Mesothelial cell of epicardium (in vitro differentiated cells): ENCODE data around the gene DCP1A. TPM values are rescaled to one million over a fixed set of nuclear protein-coding genes. Genes with fewer than 3 reads are reported as not detected.
"Not testable (repeated sequence)": the region's sequence is repeated elsewhere in the genome, so short reads cannot be mapped to it uniquely, and the experiment has no call there.

ENCODE experiments used
- DNase-seq, 2 experiments: peaks; one replicate each; pipeline ENCODE4 v3.0.0; 2021; ENCODE audit warnings: low spot score in 2 of 2; ENCODE audit not compliant: unreplicated experiment in 2 of 2
- H3K27ac Mint-ChIP-seq: 2 replicates; pipeline ENCODE4 v1.8.0; 2021; ENCODE audit warnings: mixed read lengths
- H3K27me3 Mint-ChIP-seq: 2 replicates; pipeline ENCODE4 v1.8.0; 2021; ENCODE audit warnings: low read depth, mixed read lengths
- H3K36me3 Mint-ChIP-seq: 2 replicates; pipeline ENCODE4 v1.8.0; 2021; ENCODE audit warnings: mixed read lengths
- H3K4me1 Mint-ChIP-seq: 2 replicates; pipeline ENCODE4 v1.8.0; 2021; ENCODE audit warnings: mixed read lengths
- H3K4me3 Mint-ChIP-seq: 2 replicates; pipeline ENCODE4 v1.8.0; 2021; ENCODE audit warnings: mild to moderate bottlenecking, moderate library complexity, mixed read lengths
- H3K9me3 Mint-ChIP-seq: 2 replicates; pipeline ENCODE4 v1.8.0; 2021; ENCODE audit warnings: mixed read lengths
- CTCF ChIP-seq: fragments of 200-600 bp; sonication (generic); IDR thresholded peaks from one replicate; pipeline ENCODE4 v1.5.0; 2021; ENCODE audit warnings: antibody characterized with exemption; ENCODE audit not compliant: unreplicated experiment
- total RNA-seq: library from RNA; stranded (reverse); gene quantifications from 3 replicates; pipeline ENCODE4 v1.2.1, GENCODE V29; 2021

DCP1A gene
- total RNA-seq, 1 donor from 2014 or later: 38.8 TPM

GRCh38 chr3:53354945-53355498 is 7.7 kb upstream of the DCP1A start:
- no peaks in the 10 kb centered on the region for H3K9me3 Mint-ChIP-seq
- H3K4me1 Mint-ChIP-seq: peaks cover 10% of the 10 kb centered on the region
- H3K4me3 Mint-ChIP-seq: no peak overlapping the region
- no peaks in the 10 kb centered on the region for H3K27me3 Mint-ChIP-seq
- H3K36me3 Mint-ChIP-seq: no peaks in the 10 kb centered on the region
- no peak for TF ChIP-seq CTCF
- H3K27ac Mint-ChIP-seq: no peak overlapping the region
- DNase-seq: no peak

GRCh38 chr3:53353202-53353601 is 5.9 kb upstream of the DCP1A start:
- Mint-ChIP-seq H3K27me3 (no peaks in the 10 kb centered on the region), H3K27ac (no peak overlapping the region), H3K4me3 (no peak overlapping the region), H3K4me1 (peaks cover 10% of the 10 kb centered on the region), H3K36me3 (no peaks in the 10 kb centered on the region), H3K9me3 (no peaks in the 10 kb centered on the region)
- TF ChIP-seq CTCF: no peak
- DNase-seq: no peak

GRCh38 chr3:53350652-53351051 is 3.3 kb upstream of the DCP1A start:
- H3K36me3 Mint-ChIP-seq: no peaks in the 10 kb centered on the region
- H3K9me3 Mint-ChIP-seq: no peaks in the 10 kb centered on the region
- DNase-seq: no peak
- H3K27ac Mint-ChIP-seq: peak overlapping the region; percentile 90
- H3K27me3 Mint-ChIP-seq: no peaks in the 10 kb centered on the region
- no peak overlapping the region for H3K4me3 Mint-ChIP-seq
- TF ChIP-seq CTCF: no peak
- peaks cover 23% of the 10 kb centered on the region for H3K4me1 Mint-ChIP-seq

GRCh38 chr3:53348118-53348517 is 775 bp upstream of the DCP1A start:
- peaks cover 32% of the 10 kb centered on the region for H3K4me1 Mint-ChIP-seq
- H3K27ac Mint-ChIP-seq: peak overlapping the region; percentile 100
- H3K9me3 Mint-ChIP-seq, H3K27me3 Mint-ChIP-seq, H3K36me3 Mint-ChIP-seq, DNase-seq: not testable (repeated sequence)
- H3K4me3 Mint-ChIP-seq: peak overlapping the region; percentile 97

GRCh38 chr3:53346922-53347260 is 452 bp downstream of the DCP1A start:
- peak overlapping the region; percentile 97 for H3K4me3 Mint-ChIP-seq
- H3K4me1 Mint-ChIP-seq: peaks cover 35% of the 10 kb centered on the region
- H3K27me3 Mint-ChIP-seq: no peaks in the 10 kb centered on the region
- no peaks in the 10 kb centered on the region for H3K9me3 Mint-ChIP-seq
- no peak for TF ChIP-seq CTCF
- H3K27ac Mint-ChIP-seq: peak overlapping the region; percentile 100
- H3K36me3 Mint-ChIP-seq: peaks cover 12% of the 10 kb centered on the region
- no peak for DNase-seq

GRCh38 chr3:53346514-53346913 is 829 bp downstream of the DCP1A start:
- H3K36me3 Mint-ChIP-seq: peaks cover 12% of the 10 kb centered on the region
- H3K4me1 Mint-ChIP-seq: peaks cover 35% of the 10 kb centered on the region
- peak overlapping the region; percentile 100 for H3K27ac Mint-ChIP-seq
- no peaks in the 10 kb centered on the region for H3K27me3 Mint-ChIP-seq
- no peak for DNase-seq
- no peak for TF ChIP-seq CTCF
- H3K4me3 Mint-ChIP-seq: peak overlapping the region; percentile 97
- no peaks in the 10 kb centered on the region for H3K9me3 Mint-ChIP-seq
